GM18867 (cell line): Measurements from ENCODE around the gene MAST4.

Experiments used
- ATAC-seq: cut with Tn5 transposase; IDR thresholded peaks from one replicate; pipeline ENCODE4 v1.9.1; 2021; ENCODE audit warnings: mild to moderate bottlenecking, moderate library complexity; ENCODE audit not compliant: unreplicated experiment

Gene MAST4

DNA sequence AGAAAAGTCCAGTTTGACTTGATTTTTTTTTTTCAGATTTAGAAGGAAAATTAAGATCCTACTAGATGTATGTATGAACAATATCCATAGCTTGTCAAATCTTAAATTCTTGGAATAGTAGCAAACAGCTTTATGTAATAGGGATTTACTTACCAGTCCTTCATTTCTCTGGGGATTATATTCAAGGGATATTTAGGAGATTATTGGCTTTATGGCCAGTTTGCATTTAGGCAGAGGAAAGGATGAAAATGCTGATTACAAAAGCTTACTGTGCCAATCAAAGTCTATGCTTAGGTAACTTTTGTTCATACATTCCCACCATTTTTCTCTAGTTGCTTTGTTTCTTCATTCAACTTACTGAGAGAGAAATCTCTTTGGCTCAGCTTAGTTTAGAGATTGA is 47.9 kb downstream of the MAST4 start:
- no peak for ATAC-seq

DNA sequence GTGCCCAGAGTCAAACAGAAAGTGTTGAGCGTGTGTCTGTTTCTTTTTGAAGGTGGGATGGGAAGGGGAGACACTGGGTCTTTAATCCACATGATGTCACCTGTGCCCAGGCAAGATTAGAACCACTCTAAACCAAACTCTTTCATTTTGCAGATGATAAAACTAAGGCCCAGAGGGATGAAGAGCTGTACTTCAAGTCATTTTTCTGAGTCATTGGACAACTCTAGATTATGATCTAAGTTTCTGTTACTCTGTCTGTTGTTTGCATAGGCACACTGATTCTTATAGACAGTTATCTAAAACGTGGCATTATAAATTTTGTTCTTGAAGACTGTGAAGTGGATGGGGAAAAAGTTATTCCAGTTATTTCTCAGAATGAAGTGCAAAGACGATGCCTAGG is 48.8 kb downstream of the MAST4 start:
- no peak for ATAC-seq

DNA sequence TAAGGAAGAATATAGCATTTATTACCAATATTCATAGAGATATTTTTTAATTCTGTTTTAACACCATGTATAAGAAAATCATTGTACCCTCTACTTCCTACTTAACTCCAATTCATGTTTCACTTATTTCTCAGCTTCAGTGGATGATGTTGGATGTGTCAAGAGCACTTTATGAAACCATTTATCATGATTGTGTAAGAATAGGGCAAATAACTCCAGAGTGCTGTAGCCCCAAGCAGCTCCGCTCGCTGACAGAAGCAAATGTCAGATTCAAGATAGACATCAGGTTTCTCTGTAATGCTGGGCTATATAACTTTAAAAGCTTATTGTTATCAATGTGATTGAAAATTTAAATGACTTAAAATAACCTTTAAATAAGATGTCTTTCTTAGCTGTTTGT is 50.4 kb downstream of the MAST4 start:
- no peak for ATAC-seq

DNA sequence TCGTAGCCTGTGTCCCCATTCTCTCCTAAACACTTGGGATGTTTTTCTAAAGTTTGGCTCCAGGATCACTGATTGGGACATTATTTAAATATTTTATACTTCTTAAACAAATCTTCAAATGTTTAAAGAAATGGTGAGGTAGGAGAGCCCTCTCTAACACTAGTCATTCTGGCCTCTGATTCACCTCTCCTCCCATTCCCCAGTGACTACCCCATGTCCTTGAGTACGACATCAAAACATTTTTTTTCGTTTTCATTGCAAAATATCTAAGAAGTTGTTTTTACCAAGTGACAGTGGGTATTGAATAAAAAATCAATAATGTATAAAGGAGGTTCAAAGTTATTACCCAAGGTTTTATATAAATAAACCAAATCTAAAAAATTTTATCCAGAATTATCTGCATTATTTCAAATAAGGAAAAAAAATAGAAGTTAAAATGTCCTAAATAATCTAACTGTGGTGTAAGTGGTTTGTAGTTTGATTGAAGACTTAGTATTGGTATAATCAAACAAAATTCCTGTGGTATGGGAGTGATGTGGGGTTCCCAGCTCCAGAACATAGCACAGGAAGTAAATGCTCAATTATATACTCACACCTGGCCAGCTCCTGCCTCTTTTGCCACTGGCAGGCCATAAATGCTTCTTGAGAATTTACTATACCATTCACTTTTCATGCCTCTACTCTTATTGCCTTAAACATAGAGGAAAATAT is 51.1 kb downstream of the MAST4 start:
- ATAC-seq: no peak

DNA sequence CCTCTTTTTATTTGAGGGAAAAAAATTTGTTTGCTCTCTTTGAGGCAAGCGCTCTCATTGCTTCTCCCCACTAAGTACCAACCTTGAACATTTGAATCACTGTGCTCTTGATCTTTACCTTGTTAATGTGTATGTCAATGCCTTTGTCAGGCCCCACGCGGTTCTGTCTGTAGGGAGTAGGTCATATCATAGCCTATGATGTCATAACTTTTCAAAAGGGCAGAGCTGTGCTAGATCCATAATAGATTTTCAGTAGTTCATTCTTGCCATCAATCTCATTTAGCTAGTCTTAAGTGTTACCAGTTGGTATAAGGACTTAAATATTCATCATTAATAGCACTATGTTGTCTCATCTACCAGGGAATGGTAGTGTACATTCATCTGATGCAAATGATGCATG is 56.6 kb downstream of the MAST4 start:
- ATAC-seq: no peak

DNA sequence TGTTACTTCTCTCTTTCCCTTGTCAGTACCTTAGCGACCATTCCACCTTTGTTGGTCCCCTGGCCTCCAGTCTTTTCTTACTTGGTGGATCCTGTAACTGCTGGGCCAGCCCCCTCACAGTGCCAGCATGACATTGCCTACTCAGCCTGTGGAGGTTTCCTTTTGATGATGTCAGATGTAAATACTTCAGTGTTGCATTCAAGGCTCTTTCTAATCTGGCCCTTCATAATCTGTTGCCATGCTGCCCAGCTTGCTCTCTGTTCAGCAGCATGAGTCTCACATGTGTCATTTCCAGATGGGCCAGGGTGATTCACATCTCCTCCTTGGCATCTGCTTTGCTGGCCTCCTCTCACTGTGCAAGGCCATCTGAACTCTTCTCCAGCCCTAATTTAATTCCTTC is 57.1 kb downstream of the MAST4 start:
- no peak for ATAC-seq

DNA sequence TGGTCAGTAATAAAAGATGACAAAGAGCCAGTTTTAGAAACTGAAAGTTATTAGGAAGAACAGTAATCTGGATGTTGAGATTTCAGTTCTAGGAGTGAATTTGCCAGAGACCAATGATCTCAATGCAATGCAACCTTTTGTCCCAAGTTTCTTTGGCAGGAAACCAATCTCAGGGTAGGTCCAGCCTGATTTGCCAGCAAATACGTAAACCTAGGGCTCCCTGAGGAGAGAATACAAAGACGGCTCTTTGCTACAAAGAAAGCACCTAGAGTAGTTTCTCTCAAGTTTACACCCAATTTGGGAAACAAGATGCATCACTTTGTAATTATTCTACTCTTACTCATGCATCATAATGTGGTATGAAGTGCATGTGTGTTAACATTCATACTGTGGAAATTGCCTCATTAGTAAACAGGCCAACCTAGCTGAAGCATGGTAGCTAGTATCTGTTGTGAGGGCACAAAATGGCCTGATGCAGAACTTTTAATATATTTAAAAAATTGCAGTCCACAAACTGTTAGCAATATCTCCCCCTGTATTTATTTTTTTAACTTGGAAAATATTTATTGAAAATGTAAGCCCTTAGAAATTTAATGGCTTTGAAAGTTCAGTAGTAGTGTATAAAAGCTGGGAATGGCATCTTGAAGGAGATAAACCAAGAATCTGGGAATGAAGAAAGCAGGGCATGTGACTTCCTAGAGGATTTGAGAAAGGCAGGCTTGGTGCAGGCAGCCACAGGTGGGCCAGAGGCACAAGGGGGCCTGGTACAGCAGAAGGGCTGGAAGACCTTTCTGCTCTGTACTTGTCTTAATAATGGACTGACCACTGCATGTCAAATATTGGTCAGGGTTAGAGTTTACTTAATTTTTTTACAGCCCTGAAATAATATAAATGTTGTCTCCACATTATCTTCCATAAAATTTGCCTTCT is 59.5 kb downstream of the MAST4 start:
- no peak for ATAC-seq

DNA sequence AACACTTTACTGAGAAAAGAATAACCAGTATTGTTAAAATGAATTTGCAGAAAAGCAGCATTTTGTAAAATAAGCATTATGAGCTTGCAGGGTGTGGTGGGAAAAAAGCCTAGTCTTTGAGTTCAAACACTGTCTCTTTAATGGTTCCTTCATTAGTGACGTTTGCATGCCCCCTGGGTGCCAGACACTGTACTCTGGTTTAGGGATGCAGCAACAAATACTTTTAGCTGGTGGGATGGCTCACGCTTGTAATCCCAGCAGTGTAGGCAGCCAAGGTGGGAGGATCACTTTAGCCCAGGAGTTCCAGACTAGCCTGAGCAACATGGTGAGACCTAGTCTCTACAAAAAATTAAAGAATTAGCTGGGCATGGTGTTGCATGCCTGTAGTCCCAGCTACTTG is 62.3 kb downstream of the MAST4 start:
- no peak for ATAC-seq

DNA sequence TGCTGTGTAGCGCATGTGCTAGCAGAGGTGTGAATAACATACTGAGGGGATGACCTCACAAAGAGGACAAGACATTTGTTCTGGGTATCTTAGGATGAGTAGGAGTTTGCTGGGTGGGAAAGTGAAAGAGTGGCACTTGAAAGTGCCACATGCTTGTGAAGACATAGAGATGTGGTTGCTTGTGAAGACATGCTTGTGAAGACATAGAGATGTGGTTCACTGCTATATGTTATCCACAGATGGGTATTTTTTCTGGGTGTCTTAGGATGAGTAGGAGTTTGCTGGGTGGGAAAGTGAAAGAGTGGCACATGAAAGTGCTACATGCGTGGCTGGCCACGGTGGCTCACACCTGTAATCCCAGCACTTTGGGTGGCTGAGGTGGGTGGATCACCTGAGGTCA is 63.6 kb downstream of the MAST4 start:
- no peak for ATAC-seq

DNA sequence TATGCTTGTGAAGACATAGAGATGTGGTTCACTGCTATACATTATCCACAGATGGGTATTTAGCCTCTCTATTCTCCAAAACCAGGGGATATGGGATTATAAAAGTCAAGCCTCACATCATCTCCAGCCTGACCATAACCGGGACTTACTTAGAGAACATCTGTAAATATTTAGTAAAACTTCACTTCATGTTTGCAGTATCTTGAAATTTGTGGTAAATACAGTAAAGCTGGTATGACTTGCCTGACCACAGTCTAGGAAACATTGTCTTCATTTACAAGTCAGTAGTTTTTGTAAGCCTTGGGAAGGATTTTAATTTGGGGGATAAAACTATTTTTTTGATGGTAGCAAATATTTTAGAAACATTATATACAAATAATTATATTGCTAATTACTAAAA is 64.2 kb downstream of the MAST4 start:
- ATAC-seq: no peak

DNA sequence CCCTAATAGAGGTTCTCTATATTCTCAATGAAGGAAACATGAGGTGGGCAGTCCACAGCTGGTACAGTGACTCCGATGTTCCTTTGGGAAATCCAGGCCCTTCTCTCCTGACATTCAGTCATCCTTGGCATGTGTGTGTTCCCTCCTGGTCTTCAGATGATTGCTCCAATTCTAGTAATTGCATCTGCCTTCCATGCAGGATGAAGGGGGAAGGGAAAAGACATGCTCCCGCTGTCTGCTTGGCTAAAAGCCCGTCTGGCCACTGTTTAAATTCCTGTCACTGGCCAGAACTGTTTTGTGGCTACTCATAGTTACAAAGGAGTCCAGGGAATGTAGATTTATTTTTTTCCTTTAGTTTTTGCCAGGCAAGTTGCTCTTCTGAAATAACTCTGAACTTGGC is 65.0 kb downstream of the MAST4 start:
- ATAC-seq: no peak

DNA sequence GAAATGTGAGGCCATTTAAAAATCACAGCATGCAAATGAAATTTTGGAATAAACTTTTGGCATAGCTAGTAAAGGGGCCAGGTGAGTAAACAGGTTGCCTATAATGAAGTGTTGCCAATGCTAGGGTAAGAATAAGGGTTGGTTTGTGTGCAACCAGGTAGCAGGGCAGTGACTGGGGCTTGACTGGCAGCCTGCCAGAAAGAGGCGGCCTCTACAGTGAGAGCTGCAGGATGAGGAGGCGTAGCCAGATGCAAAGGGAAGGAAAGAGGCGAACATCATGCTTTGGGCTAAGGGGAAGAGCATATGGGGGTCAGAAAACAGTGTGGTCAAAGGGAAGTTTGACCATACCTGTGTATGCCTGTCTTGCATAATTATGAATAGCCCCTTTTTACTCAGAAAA is 70.6 kb downstream of the MAST4 start:
- no peak for ATAC-seq

DNA sequence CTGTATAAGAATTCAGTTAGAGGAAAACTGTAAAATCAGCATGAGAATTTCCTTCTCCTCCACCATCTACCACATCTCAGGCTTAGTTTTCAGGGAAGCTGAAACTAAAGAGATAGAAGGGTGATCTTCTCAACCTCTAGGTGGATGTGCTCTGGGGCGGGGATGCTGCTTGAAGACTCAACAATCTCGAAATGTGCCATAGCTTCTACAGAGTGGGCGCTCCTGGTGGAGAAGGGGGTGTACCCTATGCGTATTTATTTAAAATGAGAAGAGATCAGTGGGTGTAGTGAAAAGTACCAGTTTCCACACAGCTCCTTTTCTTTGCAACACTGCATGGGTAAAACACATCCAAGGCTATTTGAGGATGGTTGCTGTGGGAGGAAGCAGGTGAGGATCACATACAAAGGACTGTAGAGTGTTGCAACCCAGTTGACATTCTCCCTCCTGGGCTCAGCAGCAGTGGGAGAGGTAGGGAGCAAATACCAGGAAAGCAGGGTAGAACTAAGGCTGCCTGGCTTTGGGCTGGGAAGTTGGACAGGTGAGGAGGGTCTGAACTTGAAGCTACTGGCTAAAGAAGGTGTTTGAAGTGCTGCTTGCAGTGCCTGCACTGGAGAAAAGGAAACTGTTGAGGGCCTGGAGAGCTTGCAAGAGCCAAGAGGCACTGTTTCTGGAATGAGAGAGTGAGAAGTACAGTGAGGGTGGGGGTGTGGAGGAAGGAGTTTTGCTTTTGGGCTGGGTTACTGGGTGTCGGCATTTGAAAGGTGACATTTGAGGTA is 73.1 kb downstream of the MAST4 start:
- no peak for ATAC-seq

DNA sequence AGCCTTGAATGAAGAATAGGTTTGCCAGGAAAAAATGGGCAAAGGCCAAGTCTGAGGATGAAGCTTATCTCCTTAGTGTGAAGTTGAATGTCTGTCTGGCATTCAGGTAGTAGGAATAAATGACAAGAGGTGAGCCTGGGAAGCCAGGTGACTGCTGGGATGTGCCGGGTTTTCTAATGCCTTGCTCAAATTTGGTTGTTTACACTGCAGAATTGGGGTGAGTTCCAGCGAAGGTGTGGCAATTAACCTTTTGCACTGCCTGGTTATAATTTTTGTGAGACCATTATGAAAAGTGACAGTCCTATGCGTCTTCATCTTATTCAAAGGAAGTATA is 73.6 kb downstream of the MAST4 start:
- ATAC-seq: no peak

DNA sequence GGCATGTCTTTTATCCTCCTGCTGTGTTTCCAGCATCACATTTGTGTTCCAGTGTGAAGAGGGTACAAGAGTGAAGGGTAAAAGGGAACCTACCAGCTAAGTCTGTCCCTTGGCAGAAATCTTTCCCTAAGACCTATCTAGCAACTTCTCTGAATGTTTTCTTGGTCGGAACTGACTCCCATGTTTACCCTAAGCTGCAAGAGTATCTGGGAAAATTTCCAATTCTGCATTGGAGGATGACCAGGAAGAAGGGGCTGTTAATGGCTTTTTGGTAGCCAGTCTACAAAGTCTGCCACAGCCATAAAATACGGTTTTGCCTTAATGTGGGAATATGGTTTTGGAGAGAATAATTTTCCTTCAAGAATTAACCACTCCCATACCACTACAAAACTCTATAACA is 75.1 kb downstream of the MAST4 start:
- ATAC-seq: no peak

DNA sequence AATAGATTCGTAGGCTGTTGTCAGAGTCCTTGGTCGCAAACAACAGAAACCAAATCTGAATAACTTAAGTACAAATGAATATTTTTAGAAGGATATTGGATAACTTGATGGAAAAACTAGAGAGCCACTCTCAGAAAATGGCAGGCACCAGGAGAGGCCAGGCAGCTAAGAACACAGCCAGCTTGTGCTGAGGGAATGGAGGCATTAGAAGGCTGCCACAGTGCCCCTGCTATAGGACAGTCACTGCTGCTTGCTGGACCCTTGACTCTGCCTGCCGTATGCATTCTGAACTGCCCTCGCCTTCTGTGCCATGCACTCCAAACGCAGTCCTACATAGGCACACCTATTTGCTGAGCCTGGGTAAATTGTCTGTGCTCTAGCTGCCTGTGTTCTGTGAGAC is 78.6 kb downstream of the MAST4 start:
- no peak for ATAC-seq

DNA sequence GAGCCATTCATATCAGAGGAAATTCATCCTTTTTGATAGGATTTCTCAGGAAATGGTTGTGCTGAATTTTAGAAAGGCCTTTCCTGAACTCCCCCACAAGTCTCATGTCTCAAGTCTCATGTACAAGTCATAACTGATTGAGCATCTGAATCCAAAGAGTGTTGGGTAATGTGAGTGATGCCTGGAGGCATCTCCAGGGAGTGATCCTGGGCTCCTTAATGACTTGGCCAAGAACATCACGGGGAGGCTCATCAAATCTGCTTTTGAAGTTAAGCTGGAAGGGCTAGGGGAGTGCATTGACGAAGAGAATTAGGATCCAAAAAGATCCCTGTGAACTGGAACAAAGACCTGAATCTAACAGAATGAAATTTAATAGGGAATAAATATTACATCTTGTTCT is 79.2 kb downstream of the MAST4 start:
- ATAC-seq: no peak

DNA sequence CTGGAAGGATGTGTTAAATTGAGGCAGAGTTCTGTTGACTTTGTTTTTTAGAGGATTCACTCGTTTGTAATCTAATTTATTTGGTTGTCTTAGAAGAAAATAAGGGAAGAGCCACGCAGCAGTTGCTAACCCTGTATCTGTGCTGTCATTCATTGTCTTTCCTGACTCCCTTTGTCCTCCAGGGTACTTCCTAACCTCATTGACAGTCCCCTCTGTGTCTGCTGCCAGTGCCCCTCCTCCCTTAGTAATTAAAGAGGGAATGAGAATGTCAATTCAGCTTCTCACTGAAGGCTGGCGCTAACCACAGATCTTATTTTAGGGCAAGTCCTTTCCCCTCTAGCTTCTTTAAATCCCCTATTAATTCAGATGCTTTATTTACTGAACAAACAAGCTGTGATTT is 84.0 kb downstream of the MAST4 start:
- ATAC-seq: no peak

DNA sequence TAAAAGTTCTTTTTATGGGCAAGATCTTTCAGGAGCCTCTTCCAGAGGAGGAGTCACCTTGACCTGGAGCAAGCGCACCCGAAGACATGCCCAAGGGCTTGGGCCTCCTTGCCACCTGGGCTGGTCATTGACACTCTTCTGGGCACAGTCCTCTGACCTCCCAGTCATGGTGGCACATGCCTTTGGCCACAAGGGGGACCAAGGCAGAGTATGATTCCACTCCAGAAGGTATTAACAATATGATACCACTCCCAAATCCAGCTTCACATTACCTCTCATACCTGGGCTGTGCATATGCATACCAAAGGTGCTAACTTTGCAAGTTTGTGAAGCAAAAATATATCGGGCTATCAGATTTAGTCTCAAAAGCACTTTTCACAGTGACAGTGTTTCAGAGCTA is 84.6 kb downstream of the MAST4 start:
- no peak for ATAC-seq

DNA sequence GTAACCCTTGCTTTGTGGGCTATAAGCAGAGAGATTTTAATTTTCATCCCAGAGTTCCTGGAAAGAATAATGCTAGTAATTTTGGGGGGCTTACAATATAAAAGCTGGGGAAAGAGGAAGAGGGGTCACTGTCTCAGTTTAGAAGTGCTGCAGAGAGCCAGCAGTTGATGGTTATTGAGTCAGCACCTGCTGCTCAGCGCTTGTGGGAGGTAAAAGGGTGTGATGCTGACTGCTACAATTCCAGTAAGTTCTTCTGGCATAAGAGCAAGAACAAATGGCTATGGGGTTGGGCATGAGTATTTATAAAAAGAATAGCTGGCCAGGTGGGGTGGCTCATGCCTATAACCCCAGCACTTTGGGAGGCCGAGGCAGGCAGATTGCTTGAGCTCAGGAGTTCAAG is 88.5 kb downstream of the MAST4 start:
- ATAC-seq: no peak

DNA sequence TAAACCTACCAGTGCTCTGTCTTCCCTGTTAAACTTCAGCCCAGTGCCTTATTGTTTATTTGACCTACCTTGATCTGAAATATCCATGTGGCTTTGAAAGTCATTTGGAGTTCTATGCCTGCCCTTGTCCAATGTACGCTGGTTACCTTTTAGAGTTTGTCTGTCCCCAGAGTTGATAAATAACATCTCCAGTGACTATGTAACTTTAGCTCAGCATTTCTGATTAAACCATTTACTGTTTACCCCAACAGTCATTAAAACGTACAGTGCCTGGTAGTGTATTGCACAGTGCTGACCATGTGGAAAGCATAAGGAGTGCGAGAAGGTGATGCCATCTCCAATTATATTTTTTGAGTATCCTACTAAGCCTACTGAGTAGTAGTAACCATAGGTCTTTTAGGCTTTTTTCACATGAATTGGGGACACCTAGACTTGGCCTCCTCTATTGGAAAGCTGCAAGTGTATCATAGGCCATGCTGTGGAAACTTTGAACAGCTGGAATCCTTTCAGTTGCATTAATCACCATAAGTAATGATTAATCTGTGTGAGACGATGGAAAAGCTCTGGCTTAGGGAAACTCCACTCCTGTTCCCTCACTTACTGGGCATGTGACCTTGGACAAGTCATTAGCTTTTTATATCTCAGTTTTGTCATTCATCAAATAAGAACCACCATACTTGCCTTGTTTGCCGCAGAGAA is 93.5 kb downstream of the MAST4 start:
- ATAC-seq: no peak
